ENCODE measurements around the gene PPIP5K1.

Gene PPIP5K1

DNA sequence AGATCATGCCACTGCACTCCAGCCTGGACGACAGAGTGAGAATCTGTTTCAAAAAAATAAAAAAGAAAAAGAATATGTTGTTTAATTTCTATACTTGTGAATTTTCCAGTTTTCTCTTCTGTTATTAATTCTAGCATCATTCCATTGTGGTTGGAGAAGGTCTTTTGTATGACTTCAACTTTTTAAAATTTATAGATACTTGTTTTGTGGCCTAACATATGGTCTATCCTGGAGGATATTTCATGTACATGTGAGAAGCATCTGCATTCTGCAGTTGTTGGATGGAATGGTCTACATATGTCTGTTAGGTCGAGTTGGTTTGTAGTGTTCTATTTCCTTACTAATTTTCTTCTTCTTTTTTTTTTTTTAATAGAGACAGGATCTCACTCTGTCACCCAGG is 37.0 kb downstream of the PPIP5K1 start:
- no peak for DNase-seq (ENCODE audit: low spot score)
- TF ChIP-seq, protein P1, sequence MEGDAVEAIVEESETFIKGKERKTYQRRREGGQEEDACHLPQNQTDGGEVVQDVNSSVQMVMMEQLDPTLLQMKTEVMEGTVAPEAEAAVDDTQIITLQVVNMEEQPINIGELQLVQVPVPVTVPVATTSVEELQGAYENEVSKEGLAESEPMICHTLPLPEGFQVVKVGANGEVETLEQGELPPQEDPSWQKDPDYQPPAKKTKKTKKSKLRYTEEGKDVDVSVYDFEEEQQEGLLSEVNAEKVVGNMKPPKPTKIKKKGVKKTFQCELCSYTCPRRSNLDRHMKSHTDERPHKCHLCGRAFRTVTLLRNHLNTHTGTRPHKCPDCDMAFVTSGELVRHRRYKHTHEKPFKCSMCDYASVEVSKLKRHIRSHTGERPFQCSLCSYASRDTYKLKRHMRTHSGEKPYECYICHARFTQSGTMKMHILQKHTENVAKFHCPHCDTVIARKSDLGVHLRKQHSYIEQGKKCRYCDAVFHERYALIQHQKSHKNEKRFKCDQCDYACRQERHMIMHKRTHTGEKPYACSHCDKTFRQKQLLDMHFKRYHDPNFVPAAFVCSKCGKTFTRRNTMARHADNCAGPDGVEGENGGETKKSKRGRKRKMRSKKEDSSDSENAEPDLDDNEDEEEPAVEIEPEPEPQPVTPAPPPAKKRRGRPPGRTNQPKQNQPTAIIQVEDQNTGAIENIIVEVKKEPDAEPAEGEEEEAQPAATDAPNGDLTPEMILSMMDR (IDR thresholded peaks at IDR 0.05; ENCODE audit: extremely low read depth, missing control alignments): no peak

DNA sequence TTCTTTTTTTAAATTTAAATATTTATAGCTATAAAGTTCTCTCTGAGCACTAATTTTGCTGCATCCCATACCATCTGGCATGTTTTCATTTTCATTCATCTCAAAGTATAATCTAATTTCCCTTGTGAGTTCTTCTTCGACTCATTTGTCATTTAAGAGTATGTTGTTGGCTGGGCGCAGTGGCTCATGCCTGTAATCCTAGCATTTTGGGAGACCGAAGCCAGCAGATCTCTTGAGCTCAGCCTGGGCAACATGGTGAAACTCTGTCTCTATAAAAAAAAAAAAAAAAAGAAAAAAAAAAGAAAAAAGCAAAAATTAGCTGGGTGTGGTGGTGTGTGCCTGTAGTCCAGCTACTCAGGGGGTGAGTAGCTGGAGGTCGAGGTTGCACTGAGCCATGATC is 37.8 kb downstream of the PPIP5K1 start:
- TF ChIP-seq, protein P1 (IDR thresholded peaks at IDR 0.05; ENCODE audit: extremely low read depth, missing control alignments): no peak
- no peak for DNase-seq (ENCODE audit: low spot score)

DNA sequence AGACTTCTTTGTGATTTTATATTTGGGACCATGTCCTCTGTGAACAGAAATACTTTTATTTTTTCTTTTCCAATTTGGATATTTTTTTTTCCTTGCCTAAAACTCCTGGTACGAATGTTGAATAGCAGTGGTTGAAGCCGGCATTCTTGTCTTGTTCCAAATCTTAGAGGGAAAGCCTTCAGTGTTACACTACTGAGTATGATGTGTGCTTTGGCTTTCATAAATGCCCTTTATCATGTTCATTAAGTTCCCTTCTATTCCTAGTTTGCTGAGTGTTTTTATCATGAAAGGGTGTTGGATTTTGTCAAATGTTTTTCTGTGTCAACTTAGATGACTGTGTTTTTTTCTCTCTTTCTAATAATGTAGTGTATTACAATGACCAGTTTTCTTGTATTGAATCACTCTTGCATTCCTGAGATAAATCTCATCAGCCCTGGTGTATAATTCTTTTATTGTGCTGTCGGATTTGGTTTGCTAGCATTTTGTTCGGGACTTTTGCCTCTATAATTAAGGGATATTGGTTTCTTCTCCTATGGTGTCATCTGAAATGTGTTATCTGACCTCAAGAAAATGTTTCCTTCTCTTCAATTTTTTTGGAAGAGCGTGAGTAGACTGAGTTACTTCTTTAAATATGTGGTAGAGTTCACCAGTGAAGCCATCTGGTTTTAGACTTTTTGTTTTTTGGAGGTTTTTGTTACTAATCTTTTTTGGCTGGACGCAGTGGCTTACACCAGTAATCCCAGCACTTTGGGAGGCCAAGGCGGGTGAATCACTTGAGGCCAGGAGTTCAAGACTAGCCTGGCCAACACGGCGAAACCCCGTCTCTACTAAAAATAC is 39.3 kb downstream of the PPIP5K1 start:
- no peak for DNase-seq (ENCODE audit: low spot score)
- TF ChIP-seq, protein P1 (IDR thresholded peaks at IDR 0.05; ENCODE audit: extremely low read depth, missing control alignments): no peak

DNA sequence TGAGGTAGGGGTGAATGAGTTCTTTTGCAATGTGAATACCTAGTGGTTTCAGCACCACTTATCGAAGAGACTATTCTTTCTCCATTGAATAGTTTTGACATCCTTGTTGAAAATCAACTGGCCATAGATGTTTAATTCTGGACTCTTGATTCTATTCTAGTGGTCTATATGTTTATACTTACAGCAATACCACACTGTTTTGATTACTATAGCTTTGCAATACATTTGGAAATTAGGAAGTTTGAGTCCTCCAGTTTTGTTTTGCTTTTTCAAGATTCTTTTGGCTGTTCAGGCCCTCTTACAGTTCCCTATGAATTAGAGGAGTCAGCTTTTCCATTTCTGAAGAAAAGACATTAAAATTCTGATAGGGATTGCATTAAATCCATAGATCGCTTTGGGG is 42.5 kb downstream of the PPIP5K1 start:
- no peak for DNase-seq (ENCODE audit: low spot score)
- TF ChIP-seq, protein P1 (IDR thresholded peaks at IDR 0.05; ENCODE audit: extremely low read depth, missing control alignments): no peak

DNA sequence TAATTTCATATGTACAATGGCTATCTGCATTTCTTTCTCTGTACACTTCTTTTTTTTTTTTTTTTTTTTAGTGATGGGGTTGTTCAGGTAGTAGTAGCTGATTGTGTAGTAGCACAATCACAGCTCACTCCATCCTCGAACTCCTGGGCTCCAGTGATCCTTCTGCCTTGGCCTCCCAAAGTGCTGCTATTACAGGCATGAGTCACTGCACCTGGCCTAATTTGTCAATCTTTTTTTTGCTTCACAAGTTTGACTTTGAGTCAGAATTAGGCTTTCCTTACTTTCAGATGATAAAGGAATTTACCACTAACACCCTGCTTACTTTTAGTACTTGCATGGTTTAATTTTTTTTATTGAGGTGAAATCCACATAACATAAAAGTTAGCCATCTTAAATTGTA is 44.6 kb downstream of the PPIP5K1 start:
- TF ChIP-seq, protein P1 (IDR thresholded peaks at IDR 0.05; ENCODE audit: extremely low read depth, missing control alignments): no peak
- no peak for DNase-seq (ENCODE audit: low spot score)

DNA sequence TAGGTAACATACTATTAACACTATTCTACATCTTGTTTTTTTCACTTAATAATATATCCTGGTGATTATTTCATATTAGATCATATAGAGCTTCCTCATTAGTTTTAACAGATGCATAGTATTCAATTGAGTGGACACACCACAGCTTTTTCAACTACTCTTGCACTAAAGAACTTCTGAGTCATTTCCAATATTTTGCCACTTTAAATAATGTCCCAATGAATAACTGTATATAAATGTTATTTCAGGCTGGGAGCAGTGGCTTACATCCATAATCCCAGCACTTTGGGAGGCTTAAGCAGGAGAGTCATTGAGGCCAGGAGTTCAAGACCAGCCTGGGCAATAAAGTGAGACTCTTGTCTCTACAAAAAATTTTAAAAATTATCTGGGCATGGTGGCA is 45.7 kb downstream of the PPIP5K1 start:
- TF ChIP-seq, protein P1 (IDR thresholded peaks at IDR 0.05; ENCODE audit: extremely low read depth, missing control alignments): no peak
- no peak for DNase-seq (ENCODE audit: low spot score)

DNA sequence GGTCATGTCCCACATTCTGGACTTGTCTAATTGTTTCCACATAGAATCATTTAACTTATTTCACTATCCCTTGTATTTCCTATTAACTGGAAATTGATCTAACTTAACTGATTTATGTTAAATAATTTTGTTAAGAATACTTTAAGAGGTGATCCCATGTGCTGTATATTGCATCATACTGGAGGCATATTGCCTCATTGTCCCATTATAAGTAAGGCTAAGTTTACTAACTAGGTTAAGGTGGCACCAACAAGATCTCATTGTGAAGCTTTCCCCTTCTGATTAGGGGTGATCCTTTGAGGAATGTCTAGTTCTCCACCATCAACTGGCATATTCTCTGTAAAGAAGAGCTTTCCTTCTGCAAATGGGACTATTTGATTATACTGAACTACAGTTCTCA is 48.2 kb downstream of the PPIP5K1 start:
- no peak for DNase-seq (ENCODE audit: low spot score)
- TF ChIP-seq, protein P1 (IDR thresholded peaks at IDR 0.05; ENCODE audit: extremely low read depth, missing control alignments): no peak

Data from GM20000 (cell line).